ENCODE results near the gene PRDM1.

DNA sequence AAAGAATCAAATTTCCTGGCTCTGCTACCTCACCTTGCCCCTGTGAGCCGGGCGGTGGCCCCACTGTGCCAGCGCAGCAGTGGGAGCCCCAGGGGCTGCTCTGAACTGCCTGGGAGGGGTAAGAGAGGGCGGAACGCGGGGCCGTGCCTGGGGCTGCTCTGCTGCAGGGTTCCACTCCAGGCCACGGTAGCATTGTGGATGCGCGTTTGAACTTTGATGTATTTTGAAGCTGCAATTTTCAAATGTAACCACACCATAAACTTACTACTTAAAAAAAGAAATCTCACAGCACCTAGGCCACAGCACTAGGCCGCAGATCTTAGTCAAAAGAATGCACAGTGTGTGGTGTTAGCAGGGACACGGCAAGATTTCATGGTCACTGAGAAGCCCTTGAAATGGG, 57.5 kb downstream of the PRDM1 start:
- TF ChIP-seq SP1 (IDR thresholded peaks at IDR 0.05) (no peak), BHLHE40 (IDR thresholded peaks at IDR 0.05; ENCODE audit: borderline replicate concordance) (no peak), ARNT (IDR thresholded peaks at IDR 0.05) (no peak), SUZ12 (IDR thresholded peaks at IDR 0.05) (no peak), ZNF384 (IDR thresholded peaks at IDR 0.05) (no peak), HDGF (IDR thresholded peaks at IDR 0.05; ENCODE audit: borderline replicate concordance) (no peak)

All from HEK293T (cell line).